ENCODE data around the gene ANAPC16.

ANAPC16 gene

DNA sequence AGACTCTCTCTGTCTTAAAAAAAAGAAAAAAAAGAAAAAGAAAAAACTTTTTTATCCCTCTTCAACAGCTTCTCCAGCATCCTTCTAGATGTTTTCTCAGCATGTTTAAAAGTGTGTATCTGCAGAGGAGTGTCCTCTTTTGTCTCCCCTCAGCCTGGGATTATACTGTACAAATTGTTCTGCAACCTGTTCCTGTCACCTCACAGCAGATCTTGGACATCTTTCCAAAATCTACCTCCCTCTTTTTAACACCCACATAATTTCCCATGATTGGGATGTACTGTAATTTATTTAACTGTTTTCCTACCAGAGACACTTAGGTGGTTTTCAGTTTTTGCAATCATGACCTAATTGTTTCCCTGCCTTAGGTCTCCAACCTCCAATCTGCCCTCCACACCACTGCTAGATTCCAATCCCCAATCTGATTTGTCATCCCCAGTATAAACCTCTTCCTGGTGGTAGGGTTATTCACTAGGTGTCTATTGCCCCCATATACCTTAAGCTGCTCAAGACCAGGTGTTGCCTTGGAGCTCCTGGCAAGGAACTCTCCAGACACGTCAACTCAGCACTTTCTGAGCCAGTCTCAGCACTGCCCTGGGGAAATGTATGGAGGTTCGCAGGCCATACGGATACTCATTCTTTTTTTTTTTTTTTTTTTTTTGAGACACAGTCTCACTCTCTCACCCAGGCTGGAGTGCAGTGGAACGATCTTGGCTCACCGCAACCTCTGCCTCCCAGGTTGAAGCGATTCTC is 40.3 kb downstream of the ANAPC16 start:
- Histone ChIP-seq H3K23ac (ENCODE audit: low read length in 2 of 2) (no peak overlapping the region), H3K27ac (ENCODE audit: low read length, poor library complexity, severe bottlenecking) (no peak overlapping the region), H3K9me3 (ENCODE audit: control insufficient read depth, low read length) (no peaks in the 10 kb centered on the region), H3K79me1 (replicated peaks; ENCODE audit: low read length, poor library complexity, severe bottlenecking) (no peaks in the 10 kb centered on the region), H3K4ac (ENCODE audit: low read depth in 1 of 2, low read length in 2 of 2) (no peak overlapping the region), H2BK12ac (ENCODE audit: low read length in 2 of 2) (peak overlapping the region; percentile 68 to 98), H3K9ac (ENCODE audit: low read length) (no peak overlapping the region), H3K4me1 (ENCODE audit: control insufficient read depth, insufficient read depth, low read depth, low read length) (peaks cover 21% of the 10 kb centered on the region), H4K8ac (ENCODE audit: low read length) (peak overlapping the region; percentile 60), H3K27me3 (ENCODE audit: control insufficient read depth in 1 of 2, insufficient read depth in 1 of 2, low read length in 2 of 2) (no peaks in the 10 kb centered on the region), H2AK5ac (ENCODE audit: low read length, severe bottlenecking) (no peak overlapping the region), H2BK120ac (ENCODE audit: low read depth, low read length) (peak overlapping the region; percentile 87), H3K14ac (ENCODE audit: low read length in 2 of 2) (no peak overlapping the region), H2BK15ac (ENCODE audit: low read depth, poor library complexity, severe bottlenecking) (peak overlapping the region; percentile 67), H3K4me3 (ENCODE audit: insufficient read depth in 1 of 2, low read depth in 1 of 2, low read length in 2 of 2) (no peak overlapping the region), H3K36me3 (ENCODE audit: control insufficient read depth in 1 of 2, insufficient read depth in 2 of 2, low read depth in 1 of 2, low read length in 2 of 2) (no peaks in the 10 kb centered on the region), H3K18ac (ENCODE audit: low read depth in 1 of 2, low read length in 2 of 2) (peak overlapping the region in 1 of 2 experiments; percentile 77), H4K91ac (ENCODE audit: low read length) (peak overlapping the region; percentile 32), H2AFZ (ENCODE audit: low read depth, low read length) (no peak overlapping the region), H3K4me2 (ENCODE audit: low read length, poor library complexity, severe bottlenecking) (no peak overlapping the region), H2BK5ac (ENCODE audit: low read depth, low read length, poor library complexity, severe bottlenecking) (no peak overlapping the region)
- peak; percentile 41 for DNase-seq
- 92% methylated on average over 1 of the region's 6 CpGs for WGBS

DNA sequence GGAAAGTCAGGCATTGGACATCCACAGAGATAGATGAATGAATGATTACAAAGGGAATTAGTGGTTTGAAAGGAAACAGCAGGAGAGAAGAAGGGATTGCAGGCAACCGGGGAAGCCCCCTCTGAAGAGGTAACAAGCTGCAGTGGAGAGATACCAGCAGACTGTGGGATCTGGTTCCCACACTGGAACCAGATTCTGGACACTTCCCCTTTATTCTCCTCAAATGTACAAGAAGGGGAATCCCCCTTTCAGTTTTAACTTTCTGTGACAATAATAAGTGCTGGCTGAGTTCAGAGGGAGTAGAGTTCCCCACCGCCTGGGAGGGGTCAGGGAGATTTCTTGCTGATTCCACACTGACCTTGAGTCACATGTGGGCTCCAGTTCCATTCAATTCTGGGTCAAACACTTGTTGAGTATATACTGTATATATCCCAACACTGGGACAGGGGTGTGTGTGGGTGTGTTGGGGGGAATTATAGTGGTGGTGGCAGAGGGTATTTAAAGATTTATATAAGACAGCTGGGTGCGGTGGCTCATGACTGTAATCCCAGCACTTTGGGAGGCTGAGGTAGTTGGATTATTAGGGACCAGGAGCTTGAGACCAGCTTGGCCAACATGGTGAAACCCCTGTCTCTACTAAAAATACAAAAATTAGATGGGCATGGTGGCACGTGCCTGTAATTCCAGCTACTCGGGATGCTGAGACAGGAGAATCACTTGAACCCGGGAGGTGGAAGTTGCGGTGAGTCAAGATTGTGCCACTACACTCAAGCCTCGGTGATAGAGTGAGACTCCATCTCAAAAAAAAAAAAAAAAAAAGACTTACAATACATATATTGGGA is 41.5 kb downstream of the ANAPC16 start:
- H3K27me3 ChIP-seq (ENCODE audit: control insufficient read depth in 1 of 2, insufficient read depth in 1 of 2, low read length in 2 of 2): no peaks in the 10 kb centered on the region
- no peak overlapping the region for H4K8ac ChIP-seq (ENCODE audit: low read length)
- 81% methylated on average over 6 of the region's 8 CpGs for WGBS
- H3K23ac ChIP-seq (ENCODE audit: low read length in 2 of 2): no peak overlapping the region
- no peaks in the 10 kb centered on the region for H3K36me3 ChIP-seq (ENCODE audit: control insufficient read depth in 1 of 2, insufficient read depth in 2 of 2, low read depth in 1 of 2, low read length in 2 of 2)
- H2AFZ ChIP-seq (ENCODE audit: low read depth, low read length): no peak overlapping the region
- H3K27ac ChIP-seq (ENCODE audit: low read length, poor library complexity, severe bottlenecking): no peak overlapping the region
- H2BK120ac ChIP-seq (ENCODE audit: low read depth, low read length): peak overlapping the region; percentile 3
- H2BK12ac ChIP-seq (ENCODE audit: low read length in 2 of 2): peak overlapping the region in 1 of 2 experiments; percentile 96
- no peak overlapping the region for H2AK5ac ChIP-seq (ENCODE audit: low read length, severe bottlenecking)
- H3K18ac ChIP-seq (ENCODE audit: low read depth in 1 of 2, low read length in 2 of 2): peak overlapping the region in 1 of 2 experiments; percentile 57
- H2BK5ac ChIP-seq (ENCODE audit: low read depth, low read length, poor library complexity, severe bottlenecking): no peak overlapping the region
- DNase-seq: peak; percentile 71
- H3K4me1 ChIP-seq (ENCODE audit: control insufficient read depth, insufficient read depth, low read depth, low read length): peaks cover 21% of the 10 kb centered on the region
- peak overlapping the region in 1 of 2 experiments; percentile 15 for H3K4ac ChIP-seq (ENCODE audit: low read depth in 1 of 2, low read length in 2 of 2)
- H3K14ac ChIP-seq (ENCODE audit: low read length in 2 of 2): no peak overlapping the region
- H3K79me1 ChIP-seq (replicated peaks; ENCODE audit: low read length, poor library complexity, severe bottlenecking): no peaks in the 10 kb centered on the region
- no peak overlapping the region for H3K4me2 ChIP-seq (ENCODE audit: low read length, poor library complexity, severe bottlenecking)
- no peak overlapping the region for H3K9ac ChIP-seq (ENCODE audit: low read length)
- H3K4me3 ChIP-seq (ENCODE audit: insufficient read depth in 1 of 2, low read depth in 1 of 2, low read length in 2 of 2): no peak overlapping the region
- no peak overlapping the region for H2BK15ac ChIP-seq (ENCODE audit: low read depth, poor library complexity, severe bottlenecking)
- H4K91ac ChIP-seq (ENCODE audit: low read length): peak overlapping the region; percentile 55
- H3K9me3 ChIP-seq (ENCODE audit: control insufficient read depth, low read length): no peaks in the 10 kb centered on the region

DNA sequence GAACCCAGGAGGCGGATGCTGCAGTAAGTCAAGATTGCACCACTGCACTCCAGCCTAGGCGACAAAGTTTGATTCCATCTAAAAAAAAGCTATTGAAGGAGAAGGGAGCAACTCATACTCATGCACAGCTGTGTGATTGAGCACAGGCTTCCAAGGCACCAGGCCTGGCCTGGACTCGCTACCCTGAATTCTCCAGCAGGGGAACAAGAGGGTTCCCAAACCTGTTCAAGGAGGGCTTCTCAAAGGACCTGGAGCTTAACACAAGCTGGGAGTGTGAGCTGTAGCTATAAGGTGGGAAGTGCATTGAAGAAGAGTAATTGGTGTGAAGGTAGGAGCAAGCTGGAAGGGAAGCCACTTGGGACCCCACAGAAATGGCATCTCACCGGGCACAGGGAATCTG is 42.8 kb downstream of the ANAPC16 start:
- H3K79me1 ChIP-seq (replicated peaks; ENCODE audit: low read length, poor library complexity, severe bottlenecking): no peaks in the 10 kb centered on the region
- no peak overlapping the region for H3K4me2 ChIP-seq (ENCODE audit: low read length, poor library complexity, severe bottlenecking)
- no peaks in the 10 kb centered on the region for H3K36me3 ChIP-seq (ENCODE audit: control insufficient read depth in 1 of 2, insufficient read depth in 2 of 2, low read depth in 1 of 2, low read length in 2 of 2)
- peak overlapping the region; percentile 49 to 93 for H3K4ac ChIP-seq (ENCODE audit: low read depth in 1 of 2, low read length in 2 of 2)
- H2BK120ac ChIP-seq (ENCODE audit: low read depth, low read length): no peak overlapping the region
- no peak for DNase-seq
- peak overlapping the region; percentile 27 for H4K8ac ChIP-seq (ENCODE audit: low read length)
- no peaks in the 10 kb centered on the region for H3K9me3 ChIP-seq (ENCODE audit: control insufficient read depth, low read length)
- H3K18ac ChIP-seq (ENCODE audit: low read depth in 1 of 2, low read length in 2 of 2): peak overlapping the region; percentile 28 to 57
- no peaks in the 10 kb centered on the region for H3K27me3 ChIP-seq (ENCODE audit: control insufficient read depth in 1 of 2, insufficient read depth in 1 of 2, low read length in 2 of 2)
- H2AK5ac ChIP-seq (ENCODE audit: low read length, severe bottlenecking): peak overlapping the region; percentile 78
- H3K9ac ChIP-seq (ENCODE audit: low read length): no peak overlapping the region
- H3K4me1 ChIP-seq (ENCODE audit: control insufficient read depth, insufficient read depth, low read depth, low read length): peaks cover 19% of the 10 kb centered on the region
- H3K23ac ChIP-seq (ENCODE audit: low read length in 2 of 2): no peak overlapping the region
- H3K14ac ChIP-seq (ENCODE audit: low read length in 2 of 2): peak overlapping the region in 1 of 2 experiments; percentile 57
- no peak overlapping the region for H3K27ac ChIP-seq (ENCODE audit: low read length, poor library complexity, severe bottlenecking)
- H2BK15ac ChIP-seq (ENCODE audit: low read depth, poor library complexity, severe bottlenecking): peak overlapping the region; percentile 60
- no peak overlapping the region for H3K4me3 ChIP-seq (ENCODE audit: insufficient read depth in 1 of 2, low read depth in 1 of 2, low read length in 2 of 2)
- 100% methylated on average over 4 of the region's 4 CpGs for WGBS
- no peak overlapping the region for H2BK5ac ChIP-seq (ENCODE audit: low read depth, low read length, poor library complexity, severe bottlenecking)
- H4K91ac ChIP-seq (ENCODE audit: low read length): peak overlapping the region; percentile 77
- no peak overlapping the region for H2AFZ ChIP-seq (ENCODE audit: low read depth, low read length)
- peak overlapping the region; percentile 29 to 95 for H2BK12ac ChIP-seq (ENCODE audit: low read length in 2 of 2)

All from mesenchymal stem cell (in vitro differentiated cells and primary cell).